ENCODE data around the gene ARHGAP10. TPM values are rescaled to one million over a fixed set of nuclear protein-coding genes. Genes with fewer than 3 reads are reported as not detected.

ARHGAP10 gene
- total and polyA plus RNA-seq, 9 donors: 26.9 to 41.6 (median 33.0) TPM

DNA sequence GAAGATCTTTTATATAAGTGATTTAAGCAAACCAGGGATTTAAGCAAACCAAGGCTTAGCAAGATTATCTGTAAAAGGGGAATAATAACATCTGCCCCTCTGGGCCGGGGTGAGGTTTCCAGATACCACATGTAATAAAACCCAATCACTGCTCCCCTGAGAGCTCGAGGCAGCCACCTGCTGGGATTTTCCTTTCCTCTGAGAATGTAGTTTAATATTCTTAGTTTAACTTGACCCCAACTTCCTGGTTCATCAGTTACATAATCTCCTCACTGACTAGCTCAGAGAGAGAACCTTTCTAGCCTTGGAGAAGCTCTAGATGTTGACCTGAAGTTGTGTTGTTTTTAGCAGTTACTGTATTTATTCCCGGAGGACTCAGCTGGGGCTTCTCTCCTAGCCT lies 322.4 kb downstream of the ARHGAP10 start:
- Histone ChIP-seq H3K27me3 (ENCODE audit: control insufficient read depth, insufficient read depth, low read length) (no peaks in the 10 kb centered on the region), H3K9me3 (replicated peaks; ENCODE audit: control insufficient read depth, low read depth, low read length) (no peaks in the 10 kb centered on the region), H3K4me1 (ENCODE audit: control insufficient read depth, insufficient read depth, low read length) (peaks cover 32% of the 10 kb centered on the region), H3K4me3 (ENCODE audit: low read length) (no peak overlapping the region), H3K27ac (ENCODE audit: low read length) (peak overlapping the region; percentile 49), H3K36me3 (ENCODE audit: control insufficient read depth, insufficient read depth, low read length) (no peaks in the 10 kb centered on the region)
- WGBS (ENCODE audit: insufficient coverage): no CpG with 5 or more reads among the region's 3 CpGs
- peak; percentile 29 for DNase-seq

DNA sequence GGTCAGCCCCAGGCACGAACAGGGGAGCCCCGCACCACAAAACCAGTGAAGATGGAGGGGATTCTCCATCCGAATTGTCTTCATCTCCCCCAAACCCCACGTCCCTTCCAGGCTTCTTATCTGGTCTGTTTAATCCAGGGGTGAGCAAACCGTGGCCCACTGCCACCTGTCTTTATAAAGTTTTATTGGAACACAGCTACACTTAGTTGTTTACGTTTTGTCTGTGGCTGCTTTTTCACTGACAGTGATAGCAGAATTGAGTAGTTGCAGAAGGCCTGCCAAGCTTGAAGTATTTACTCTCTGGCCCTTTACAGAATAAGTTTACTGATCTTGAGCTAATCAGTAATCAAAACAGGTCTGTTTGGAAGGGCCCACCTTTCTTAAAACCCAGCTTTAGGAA lies 324.0 kb downstream of the ARHGAP10 start:
- peaks cover 38% of the 10 kb centered on the region for H3K4me1 ChIP-seq (ENCODE audit: control insufficient read depth, insufficient read depth, low read length)

DNA sequence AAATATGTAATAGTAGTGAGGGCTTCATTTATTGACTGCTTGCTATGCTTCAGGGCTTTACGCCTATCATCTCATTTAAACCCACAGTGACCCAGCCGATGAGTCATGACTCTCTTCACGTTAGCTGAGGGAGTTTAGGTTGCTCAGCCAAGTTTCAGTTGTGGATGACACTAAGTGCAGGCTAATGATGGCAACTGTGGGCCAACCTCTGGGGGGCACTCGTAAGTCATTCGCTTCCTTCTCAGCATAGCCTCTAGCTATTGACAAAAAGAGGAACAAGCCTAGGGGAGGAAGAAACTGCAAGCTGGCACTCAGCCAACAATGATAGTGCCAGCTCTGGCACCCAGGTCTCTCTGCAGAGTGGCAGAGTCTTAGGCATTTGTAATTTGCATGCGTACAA lies 325.0 kb downstream of the ARHGAP10 start:
- DNase-seq: peak; percentile 62
- H3K27ac ChIP-seq (ENCODE audit: low read length): no peak overlapping the region
- H3K36me3 ChIP-seq (ENCODE audit: control insufficient read depth, insufficient read depth, low read length): no peaks in the 10 kb centered on the region
- H3K27me3 ChIP-seq (ENCODE audit: control insufficient read depth, insufficient read depth, low read length): no peaks in the 10 kb centered on the region
- H3K4me3 ChIP-seq (ENCODE audit: low read length): no peak overlapping the region
- peaks cover 38% of the 10 kb centered on the region for H3K4me1 ChIP-seq (ENCODE audit: control insufficient read depth, insufficient read depth, low read length)
- H3K9me3 ChIP-seq (replicated peaks; ENCODE audit: control insufficient read depth, low read depth, low read length): no peaks in the 10 kb centered on the region
- whole genome bisulfite sequencing (ENCODE audit: insufficient coverage): 14% methylated on average over 1 of the region's 6 CpGs

More for the DNA sequence above, 324.0 kb downstream of the ARHGAP10 start:
- Histone ChIP-seq H3K27ac (ENCODE audit: low read length) (no peak overlapping the region), H3K36me3 (ENCODE audit: control insufficient read depth, insufficient read depth, low read length) (no peaks in the 10 kb centered on the region), H3K27me3 (ENCODE audit: control insufficient read depth, insufficient read depth, low read length) (no peaks in the 10 kb centered on the region), H3K9me3 (replicated peaks; ENCODE audit: control insufficient read depth, low read depth, low read length) (no peaks in the 10 kb centered on the region), H3K4me3 (ENCODE audit: low read length) (no peak overlapping the region)
- DNase-seq: no peak
- 87% methylated on average over 4 of the region's 6 CpGs for WGBS (ENCODE audit: insufficient coverage)

DNA sequence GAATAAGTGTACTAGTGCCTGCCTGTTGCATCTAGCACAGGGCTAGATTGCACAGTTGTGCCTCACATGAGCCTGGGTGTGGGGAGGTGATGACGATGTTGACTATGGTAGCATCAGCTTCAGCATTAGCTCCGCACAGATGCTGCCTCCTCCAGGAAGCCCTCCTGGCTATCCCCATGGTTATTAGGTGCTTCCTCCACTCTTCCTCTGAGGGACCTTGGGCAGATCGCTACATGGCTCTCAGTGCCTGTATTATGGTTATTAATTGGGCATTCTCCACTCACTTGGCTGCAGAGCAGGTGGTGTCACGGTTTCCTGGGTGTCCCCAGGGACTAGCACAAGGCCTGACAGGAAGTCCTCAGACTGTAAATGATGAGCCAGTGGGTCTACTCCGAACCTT lies 325.6 kb downstream of the ARHGAP10 start:
- WGBS (ENCODE audit: insufficient coverage): 79% methylated on average over 2 of the region's 5 CpGs
- DNase-seq: no peak
- Histone ChIP-seq H3K27ac (ENCODE audit: low read length) (no peak overlapping the region), H3K36me3 (ENCODE audit: control insufficient read depth, insufficient read depth, low read length) (no peaks in the 10 kb centered on the region), H3K9me3 (replicated peaks; ENCODE audit: control insufficient read depth, low read depth, low read length) (no peaks in the 10 kb centered on the region), H3K27me3 (ENCODE audit: control insufficient read depth, insufficient read depth, low read length) (no peaks in the 10 kb centered on the region), H3K4me1 (ENCODE audit: control insufficient read depth, insufficient read depth, low read length) (peaks cover 38% of the 10 kb centered on the region), H3K4me3 (ENCODE audit: low read length) (no peak overlapping the region)

DNA sequence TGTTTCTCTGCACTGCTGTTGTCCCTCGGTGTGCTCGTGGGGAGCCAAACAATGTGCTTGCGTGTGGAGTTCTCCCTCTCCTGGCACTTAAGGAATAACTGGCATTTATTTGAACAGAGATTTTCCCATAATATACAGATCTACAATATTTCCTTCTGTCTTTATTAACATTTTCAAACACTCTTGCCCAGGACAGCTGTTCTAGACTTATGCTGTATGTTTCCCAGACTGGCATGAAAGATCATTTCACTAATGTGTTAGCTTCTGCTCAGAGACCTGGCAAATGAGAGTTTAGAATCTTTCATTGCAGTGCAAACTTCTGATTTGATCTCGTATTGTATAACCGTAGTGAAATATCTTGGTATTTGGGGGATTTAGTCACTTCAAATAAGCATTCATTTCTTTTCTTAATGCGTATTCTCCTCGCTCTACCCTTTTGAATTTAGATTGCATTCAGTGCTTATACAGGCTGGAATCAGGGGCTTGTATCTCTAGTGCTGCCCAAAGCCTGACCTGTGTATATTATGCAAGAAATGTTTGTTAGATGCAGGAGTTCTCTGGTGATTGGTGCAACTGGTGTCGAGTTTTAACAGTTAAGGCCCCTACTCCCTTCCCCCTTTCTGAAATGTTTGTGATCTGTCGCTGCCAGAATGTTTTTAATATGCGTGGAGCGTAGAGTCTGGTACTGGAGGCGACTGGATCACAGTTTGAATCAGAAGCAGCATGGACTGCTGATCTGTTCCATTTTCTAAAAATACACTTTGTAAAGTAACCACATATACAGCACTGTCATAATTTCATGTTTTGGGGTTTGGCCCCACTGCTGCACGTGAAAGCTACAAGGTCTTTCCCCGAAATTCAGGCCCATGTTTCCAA lies 326.3 kb downstream of the ARHGAP10 start:
- Histone ChIP-seq H3K27ac (ENCODE audit: low read length) (peak overlapping the region; percentile 6), H3K36me3 (ENCODE audit: control insufficient read depth, insufficient read depth, low read length) (no peaks in the 10 kb centered on the region), H3K4me3 (ENCODE audit: low read length) (no peak overlapping the region), H3K4me1 (ENCODE audit: control insufficient read depth, insufficient read depth, low read length) (peaks cover 32% of the 10 kb centered on the region), H3K9me3 (replicated peaks; ENCODE audit: control insufficient read depth, low read depth, low read length) (no peaks in the 10 kb centered on the region), H3K27me3 (ENCODE audit: control insufficient read depth, insufficient read depth, low read length) (no peaks in the 10 kb centered on the region)
- no peak for DNase-seq
- 95% methylated on average over 4 of the region's 14 CpGs for WGBS (ENCODE audit: insufficient coverage)

DNA sequence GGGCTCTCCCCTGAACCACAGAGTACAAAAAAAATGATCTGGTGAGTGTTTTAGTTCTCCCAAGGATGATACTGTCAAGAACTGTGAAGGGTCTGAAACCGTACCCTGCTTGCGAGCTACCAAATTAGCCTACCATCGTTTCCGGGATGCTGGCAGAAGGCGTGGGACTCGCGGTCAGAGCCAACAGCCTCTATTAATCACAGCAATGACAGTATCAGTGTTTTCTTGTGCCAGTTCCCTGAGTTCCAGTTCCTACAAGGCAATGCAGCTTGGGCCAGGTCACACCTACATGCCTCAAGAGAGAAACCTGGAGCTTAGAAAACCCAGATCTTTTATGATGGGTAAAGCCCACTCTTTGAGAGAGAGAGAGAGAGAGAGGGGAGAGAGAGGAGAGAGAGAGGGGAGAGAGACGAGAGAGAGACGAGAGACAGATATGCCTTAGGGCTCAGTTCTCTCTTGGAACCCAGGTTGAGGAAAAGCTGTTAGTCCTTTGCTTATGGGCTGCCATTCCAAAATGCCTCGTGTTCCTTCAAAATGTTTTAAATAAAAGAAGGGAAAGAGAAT lies 327.8 kb downstream of the ARHGAP10 start:
- no peak for DNase-seq
- no peaks in the 10 kb centered on the region for H3K9me3 ChIP-seq (replicated peaks; ENCODE audit: control insufficient read depth, low read depth, low read length)
- WGBS (ENCODE audit: insufficient coverage): 68% methylated on average over 9 of the region's 10 CpGs
- H3K4me3 ChIP-seq (ENCODE audit: low read length): no peak overlapping the region
- H3K36me3 ChIP-seq (ENCODE audit: control insufficient read depth, insufficient read depth, low read length): peaks cover 7% of the 10 kb centered on the region
- no peak overlapping the region for H3K27ac ChIP-seq (ENCODE audit: low read length)
- H3K4me1 ChIP-seq (ENCODE audit: control insufficient read depth, insufficient read depth, low read length): peaks cover 22% of the 10 kb centered on the region
- no peaks in the 10 kb centered on the region for H3K27me3 ChIP-seq (ENCODE audit: control insufficient read depth, insufficient read depth, low read length)

DNA sequence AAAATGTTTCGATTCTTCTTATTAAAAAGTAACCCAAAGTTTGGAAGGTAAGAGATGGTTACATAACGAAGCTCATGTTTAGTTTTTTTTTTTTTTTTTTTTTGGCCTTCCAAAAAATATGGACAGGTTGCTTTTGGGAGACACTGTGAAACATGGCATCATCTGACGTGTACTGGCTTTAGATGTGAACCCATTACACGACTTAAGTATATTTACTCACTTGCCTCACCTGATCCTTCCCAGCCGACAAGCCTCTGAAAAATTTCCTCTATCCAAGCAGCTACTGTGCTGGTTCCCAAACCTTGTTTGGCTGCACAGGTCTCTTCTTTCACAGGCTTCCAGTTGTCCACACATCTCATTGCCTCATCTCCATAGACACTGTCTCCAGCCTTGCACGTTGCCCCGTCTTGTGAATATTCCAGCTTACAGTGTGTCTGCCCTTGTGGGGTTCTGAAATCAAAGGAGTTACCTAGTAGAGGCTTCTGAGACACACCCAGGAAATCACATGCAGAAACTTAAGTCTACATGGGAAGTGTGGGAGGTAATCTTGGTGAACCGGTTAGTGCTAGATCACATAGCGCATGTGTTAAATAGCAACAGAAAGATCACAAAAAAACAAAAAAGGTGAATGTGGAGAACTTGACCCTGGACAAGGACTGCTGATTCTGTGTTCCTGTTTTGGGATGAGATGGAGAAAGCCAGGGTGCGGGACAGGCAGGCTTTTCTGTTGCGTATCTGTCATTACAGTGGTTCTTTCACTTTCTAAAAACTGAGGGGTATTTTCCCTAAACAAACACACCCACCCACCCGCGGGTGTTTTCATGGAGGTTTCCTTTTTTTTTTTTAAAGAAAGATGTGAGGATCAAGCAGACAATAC lies 328.6 kb downstream of the ARHGAP10 start:
- Histone ChIP-seq H3K27me3 (ENCODE audit: control insufficient read depth, insufficient read depth, low read length) (no peaks in the 10 kb centered on the region), H3K36me3 (ENCODE audit: control insufficient read depth, insufficient read depth, low read length) (peaks cover 11% of the 10 kb centered on the region), H3K4me1 (ENCODE audit: control insufficient read depth, insufficient read depth, low read length) (peaks cover 19% of the 10 kb centered on the region), H3K4me3 (ENCODE audit: low read length) (no peak overlapping the region), H3K27ac (ENCODE audit: low read length) (no peak overlapping the region), H3K9me3 (replicated peaks; ENCODE audit: control insufficient read depth, low read depth, low read length) (no peaks in the 10 kb centered on the region)
- WGBS (ENCODE audit: insufficient coverage): 85% methylated on average over 3 of the region's 13 CpGs
- DNase-seq: no peak

DNA sequence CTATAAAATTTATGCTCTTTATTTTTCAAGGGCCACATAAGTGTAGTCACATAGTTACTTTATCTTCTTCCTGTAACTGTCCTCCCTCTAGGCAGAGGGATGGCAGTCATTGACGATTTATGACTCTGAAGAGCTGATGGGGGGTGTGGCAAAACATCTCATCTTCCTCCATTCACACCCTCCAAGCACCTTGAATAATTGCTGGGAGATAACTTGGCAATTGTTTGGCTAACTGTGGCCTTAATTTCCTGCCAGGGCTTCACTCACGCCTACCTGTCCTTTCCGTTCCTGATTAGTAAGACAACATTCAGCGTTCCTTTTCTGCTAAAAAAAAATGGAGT lies 329.2 kb downstream of the ARHGAP10 start:
- H3K4me1 ChIP-seq (ENCODE audit: control insufficient read depth, insufficient read depth, low read length): peaks cover 19% of the 10 kb centered on the region
- WGBS (ENCODE audit: insufficient coverage): no CpG with 5 or more reads among the region's 4 CpGs

DNA sequence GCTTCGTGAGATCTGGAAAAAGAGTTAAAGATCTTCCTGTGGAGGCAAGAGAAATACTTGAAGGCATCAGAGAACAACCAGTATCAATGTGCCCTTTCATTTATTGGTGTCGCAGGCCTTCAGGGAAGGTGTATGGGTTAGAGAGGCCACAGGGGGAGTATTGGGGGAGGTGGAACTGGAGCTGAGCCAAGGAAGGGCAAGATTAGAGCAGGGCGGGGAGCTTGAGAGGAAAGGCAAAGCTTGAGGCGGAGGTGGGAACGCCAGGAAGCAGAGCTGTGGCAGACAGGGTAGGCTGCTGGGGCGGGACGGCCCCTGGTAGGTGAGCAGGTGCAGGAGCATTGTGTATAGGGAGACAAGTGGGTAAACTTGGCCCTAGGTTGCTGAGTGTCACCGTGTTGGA lies 329.9 kb downstream of the ARHGAP10 start:
- Histone ChIP-seq H3K27me3 (ENCODE audit: control insufficient read depth, insufficient read depth, low read length) (no peaks in the 10 kb centered on the region), H3K9me3 (replicated peaks; ENCODE audit: control insufficient read depth, low read depth, low read length) (no peaks in the 10 kb centered on the region), H3K4me3 (ENCODE audit: low read length) (no peak overlapping the region), H3K36me3 (ENCODE audit: control insufficient read depth, insufficient read depth, low read length) (peaks cover 15% of the 10 kb centered on the region), H3K27ac (ENCODE audit: low read length) (no peak overlapping the region), H3K4me1 (ENCODE audit: control insufficient read depth, insufficient read depth, low read length) (peaks cover 25% of the 10 kb centered on the region)
- 63% methylated on average over 8 of the region's 8 CpGs for WGBS (ENCODE audit: insufficient coverage)
- DNase-seq: no peak

More for the DNA sequence above, 329.2 kb downstream of the ARHGAP10 start:
- DNase-seq: no peak
- Histone ChIP-seq H3K27ac (ENCODE audit: low read length) (no peak overlapping the region), H3K9me3 (replicated peaks; ENCODE audit: control insufficient read depth, low read depth, low read length) (no peaks in the 10 kb centered on the region), H3K4me3 (ENCODE audit: low read length) (no peak overlapping the region), H3K36me3 (ENCODE audit: control insufficient read depth, insufficient read depth, low read length) (peaks cover 15% of the 10 kb centered on the region), H3K27me3 (ENCODE audit: control insufficient read depth, insufficient read depth, low read length) (no peaks in the 10 kb centered on the region)
